H1 (cell line): ENCODE results near the gene ZNF407.

Experiments used
- CHD2 ChIP-seq: IDR thresholded peaks from 2 replicates; pipeline ENCODE4 v1.6.1; 2012; ENCODE audit warnings: low read length, improper control_type of control experiment
- EZH2 ChIP-seq: fragments of 200-600 bp; sonication (generic); IDR thresholded peaks from 2 replicates; pipeline ENCODE4 v1.7.1; 2012; ENCODE audit warnings: low read depth, mild to moderate bottlenecking, moderate library complexity, low read length, inconsistent platforms; ENCODE audit not compliant: severe bottlenecking
- HDAC2 ChIP-seq, 2 experiments: fragments of 300-600 bp in 1 of 2; sonication (generic) in 1 of 2; IDR thresholded peaks; 2 replicates each; pipeline ENCODE4 v1.6.1; 2011 to 2012; ENCODE audit warnings: low read depth in 2 of 2, low read length in 2 of 2, mild to moderate bottlenecking in 2 of 2, moderate library complexity in 2 of 2, borderline replicate concordance in 1 of 2, inconsistent platforms in 1 of 2
- JUND ChIP-seq: IDR thresholded peaks from 2 replicates; pipeline ENCODE4 v1.6.1; 2011; ENCODE audit warnings: mild to moderate bottlenecking, improper control_type of control experiment, low read length
- MAFK ChIP-seq: IDR thresholded peaks from 2 replicates; pipeline ENCODE4 v1.6.1; 2012; ENCODE audit warnings: low read depth, mild to moderate bottlenecking, improper control_type of control experiment, low read length
- RAD21 ChIP-seq, 2 experiments: IDR thresholded peaks in 1 of 2; conservative IDR thresholded peaks in 1 of 2; 2 replicates each; pipeline ENCODE4 v1.6.1; 2011; ENCODE audit warnings: low read depth in 2 of 2, low read length in 2 of 2, improper control_type of control experiment in 1 of 2, inconsistent platforms in 1 of 2, mild to moderate bottlenecking in 1 of 2, moderate library complexity in 1 of 2
- RBBP5 ChIP-seq: IDR thresholded peaks from 2 replicates; pipeline ENCODE4 v1.7.1; 2012; ENCODE audit warnings: low read depth, mild to moderate bottlenecking, inconsistent platforms, low read length, moderate library complexity, borderline replicate concordance
- SP1 ChIP-seq: IDR thresholded peaks from 2 replicates; pipeline ENCODE4 v1.6.1; 2011; ENCODE audit warnings: low read depth, low read length
- TF ChIP-seq, protein P1 (sequence below), 3 experiments: IDR thresholded peaks; 1 replicate in 2 of 3; 2 replicates in 1 of 3; pipeline versions ENCODE4 v1.5.1 to v1.6.1; 2011; ENCODE audit warnings: low read length in 3 of 3, mild to moderate bottlenecking in 3 of 3, inconsistent platforms in 2 of 3, low read depth in 1 of 3, moderate library complexity in 1 of 3; ENCODE audit not compliant: insufficient read depth in 1 of 3; ENCODE audit errors: control extremely low read depth in 1 of 3
- TF ChIP-seq, protein P2 (sequence below): IDR thresholded peaks from 2 replicates; pipeline ENCODE4 v1.6.1; 2012; ENCODE audit warnings: inconsistent platforms

DNA sequence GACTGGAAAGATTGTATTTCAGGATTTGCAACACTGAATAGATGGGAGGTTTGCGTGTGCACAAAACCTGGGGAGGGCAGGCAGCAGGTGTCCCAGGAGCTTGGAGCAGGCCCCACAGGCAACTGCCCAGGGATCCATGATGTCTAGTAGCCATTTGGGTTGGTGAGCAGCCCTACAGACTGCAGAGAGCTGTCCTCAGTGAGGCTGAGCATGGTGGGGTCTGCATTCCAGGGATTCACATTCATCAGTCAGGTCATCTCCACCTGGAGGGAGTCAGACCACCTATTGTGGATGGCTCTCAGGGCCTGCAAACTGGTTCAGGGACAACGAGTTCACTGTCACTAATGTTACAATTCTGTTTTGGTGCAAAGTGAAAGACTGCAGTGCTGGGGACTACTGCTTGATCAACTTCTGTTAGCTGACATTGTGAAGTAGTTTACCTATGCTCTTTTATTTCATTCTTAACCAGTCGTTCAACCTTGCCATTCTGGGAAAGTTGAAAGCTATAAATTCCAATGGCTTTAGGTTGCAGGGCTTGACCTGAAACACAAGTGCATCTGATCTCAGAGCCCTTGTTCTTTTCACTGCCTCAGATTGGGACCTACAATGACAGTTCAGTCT lies 222.6 kb downstream of the ZNF407 start:
- TF ChIP-seq, protein P1, sequence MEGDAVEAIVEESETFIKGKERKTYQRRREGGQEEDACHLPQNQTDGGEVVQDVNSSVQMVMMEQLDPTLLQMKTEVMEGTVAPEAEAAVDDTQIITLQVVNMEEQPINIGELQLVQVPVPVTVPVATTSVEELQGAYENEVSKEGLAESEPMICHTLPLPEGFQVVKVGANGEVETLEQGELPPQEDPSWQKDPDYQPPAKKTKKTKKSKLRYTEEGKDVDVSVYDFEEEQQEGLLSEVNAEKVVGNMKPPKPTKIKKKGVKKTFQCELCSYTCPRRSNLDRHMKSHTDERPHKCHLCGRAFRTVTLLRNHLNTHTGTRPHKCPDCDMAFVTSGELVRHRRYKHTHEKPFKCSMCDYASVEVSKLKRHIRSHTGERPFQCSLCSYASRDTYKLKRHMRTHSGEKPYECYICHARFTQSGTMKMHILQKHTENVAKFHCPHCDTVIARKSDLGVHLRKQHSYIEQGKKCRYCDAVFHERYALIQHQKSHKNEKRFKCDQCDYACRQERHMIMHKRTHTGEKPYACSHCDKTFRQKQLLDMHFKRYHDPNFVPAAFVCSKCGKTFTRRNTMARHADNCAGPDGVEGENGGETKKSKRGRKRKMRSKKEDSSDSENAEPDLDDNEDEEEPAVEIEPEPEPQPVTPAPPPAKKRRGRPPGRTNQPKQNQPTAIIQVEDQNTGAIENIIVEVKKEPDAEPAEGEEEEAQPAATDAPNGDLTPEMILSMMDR (IDR thresholded peaks at IDR 0.05; ENCODE audit: control extremely low read depth in 1 of 3, insufficient read depth in 1 of 3, low read depth in 1 of 3, low read length in 3 of 3), result no peak
- no peak for TF ChIP-seq JUND
- TF ChIP-seq MAFK, result no peak
- TF ChIP-seq RBBP5, result no peak
- no peak for TF ChIP-seq CHD2
- no peak for TF ChIP-seq RAD21 (IDR thresholded peaks at IDR 0.05 in 1 of 2, conservative IDR thresholded peaks at IDR 0.05 in 1 of 2; ENCODE audit: low read depth in 2 of 2, low read length in 2 of 2)
- TF ChIP-seq HDAC2 (IDR thresholded peaks at IDR 0.05; ENCODE audit: borderline replicate concordance in 1 of 2, low read depth in 2 of 2, low read length in 2 of 2), result no peak
- TF ChIP-seq SP1, result no peak
- no peak for TF ChIP-seq EZH2
- TF ChIP-seq, protein P2, sequence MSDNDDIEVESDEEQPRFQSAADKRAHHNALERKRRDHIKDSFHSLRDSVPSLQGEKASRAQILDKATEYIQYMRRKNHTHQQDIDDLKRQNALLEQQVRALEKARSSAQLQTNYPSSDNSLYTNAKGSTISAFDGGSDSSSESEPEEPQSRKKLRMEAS, result no peak
